Kidney (tissue), 14 donors: ENCODE measurements around the gene KRTAP10-10. TPM values are rescaled to one million over a fixed set of nuclear protein-coding genes. Genes with fewer than 3 reads are reported as not detected.

Source experiments
- DNase-seq, 5 donors: peaks; one replicate each; pipeline ENCODE4 v3.0.0-alpha.2; 2013 to 2020
- FAIRE-seq: peaks from 2 replicates; lab custom pipeline; 2012; peaks lifted over from hg19 to GRCh38; lab: Jason Lieb, UNC
- H3K27ac ChIP-seq, 2 donors: one replicate each; pipeline ENCODE4 v1.7.0; 2013; ENCODE audit warnings: low read depth in 2 of 2, low read length in 2 of 2, inconsistent platforms in 1 of 2
- H3K27me3 ChIP-seq: one replicate; pipeline ENCODE4 v1.7.1; 2013; ENCODE audit warnings: low read length, inconsistent platforms; ENCODE audit not compliant: control insufficient read depth, insufficient read depth
- H3K36me3 ChIP-seq, 3 donors: one replicate each; pipeline versions ENCODE4 v1.7.0 to v1.7.1; 2013; ENCODE audit warnings: low read length in 3 of 3, control low read depth in 1 of 3, inconsistent platforms in 1 of 3; ENCODE audit not compliant: insufficient read depth in 3 of 3, control insufficient read depth in 2 of 3
- H3K4me1 ChIP-seq, 3 donors: one replicate each; pipeline versions ENCODE4 v1.7.0 to v1.7.1; 2013; ENCODE audit warnings: low read length in 3 of 3, inconsistent platforms in 1 of 3, low read depth in 1 of 3; ENCODE audit not compliant: control insufficient read depth in 2 of 3, insufficient read depth in 2 of 3
- H3K4me3 ChIP-seq, 3 donors: one replicate each; pipeline versions ENCODE4 v1.7.0 to v1.8.1; 2013; ENCODE audit warnings: low read length in 3 of 3, control low read depth in 1 of 3, inconsistent platforms in 1 of 3
- H3K9ac ChIP-seq, 3 donors: one replicate each; pipeline versions ENCODE4 v1.7.0 to v1.7.1; 2013; ENCODE audit warnings: low read length in 3 of 3, control low read depth in 1 of 3, inconsistent platforms in 1 of 3
- H3K9me3 ChIP-seq, 3 donors: one replicate each; pipeline versions ENCODE4 v1.7.0 to v1.7.1; 2013; ENCODE audit warnings: low read length in 3 of 3, control low read depth in 1 of 3, inconsistent platforms in 1 of 3; ENCODE audit not compliant: control insufficient read depth in 2 of 3, insufficient read depth in 1 of 3
- intact Hi-C: fragments of 100-400 bp; cut with DNase I; formaldehyde crosslinking; loops from one replicate; pipeline ENCODE4 v1.11.1; 2022
- polyA plus RNA-seq: library from polyadenylated mRNA; stranded (reverse); fragments of 350-450 nt; fragmentation: Illumina TruSeq; extraction: RNeasy Lipid Tissue Mini Kit (QIAGEN cat#74804); gene quantifications from one replicate; pipeline ENCODE4 v1.2.3, GENCODE V29; 2014; ENCODE audit warnings: low read depth, low replicate concordance; ENCODE audit not compliant: insufficient read depth
- total RNA-seq: library from RNA; stranded (reverse); fragmentation: NEBNext Ultra II Directional; extraction: Animal tissue kit (Norgen Biotek cat#: 25700); gene quantifications from one replicate; pipeline ENCODE4 v1.2.1, GENCODE V29; 2021
- TF ChIP-seq, protein P1 (sequence below): IDR thresholded peaks from 3 replicates; pipeline ENCODE4 v1.5.1; 2012; ENCODE audit warnings: mild to moderate bottlenecking, moderate library complexity, borderline replicate concordance; ENCODE audit not compliant: insufficient read depth; ENCODE audit errors: extremely low read depth
- donor health status: control.
- donor health status: control.
- donor health status: control.
- donor health status: control.
- donor health status: control.
- donor health status: DM: yes; HTN: yes; CAD: no.
- donor health status: Normal renal cell carcinoma (clear cell type).

KRTAP10-10 gene
- total and polyA plus RNA-seq, 2 donors from 2014 or later, result not detected

GRCh38 chr21:44611551-44611950 lies 25.6 kb upstream of the KRTAP10-10 start:
- H3K9me3 ChIP-seq, result peaks cover 0 to 5% (median 0%) of the 10 kb centered on the region in 3 donors
- DNase-seq, result no peak
- H3K27me3 ChIP-seq, result no peaks in the 10 kb centered on the region
- H3K4me1 ChIP-seq, result no peaks in the 10 kb centered on the region
- H3K9ac ChIP-seq, result no peak overlapping the region
- TF ChIP-seq, protein P1, sequence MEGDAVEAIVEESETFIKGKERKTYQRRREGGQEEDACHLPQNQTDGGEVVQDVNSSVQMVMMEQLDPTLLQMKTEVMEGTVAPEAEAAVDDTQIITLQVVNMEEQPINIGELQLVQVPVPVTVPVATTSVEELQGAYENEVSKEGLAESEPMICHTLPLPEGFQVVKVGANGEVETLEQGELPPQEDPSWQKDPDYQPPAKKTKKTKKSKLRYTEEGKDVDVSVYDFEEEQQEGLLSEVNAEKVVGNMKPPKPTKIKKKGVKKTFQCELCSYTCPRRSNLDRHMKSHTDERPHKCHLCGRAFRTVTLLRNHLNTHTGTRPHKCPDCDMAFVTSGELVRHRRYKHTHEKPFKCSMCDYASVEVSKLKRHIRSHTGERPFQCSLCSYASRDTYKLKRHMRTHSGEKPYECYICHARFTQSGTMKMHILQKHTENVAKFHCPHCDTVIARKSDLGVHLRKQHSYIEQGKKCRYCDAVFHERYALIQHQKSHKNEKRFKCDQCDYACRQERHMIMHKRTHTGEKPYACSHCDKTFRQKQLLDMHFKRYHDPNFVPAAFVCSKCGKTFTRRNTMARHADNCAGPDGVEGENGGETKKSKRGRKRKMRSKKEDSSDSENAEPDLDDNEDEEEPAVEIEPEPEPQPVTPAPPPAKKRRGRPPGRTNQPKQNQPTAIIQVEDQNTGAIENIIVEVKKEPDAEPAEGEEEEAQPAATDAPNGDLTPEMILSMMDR, result no peak
- H3K27ac ChIP-seq, result no peak overlapping the region
- intact Hi-C loops, result no loop called here
- H3K36me3 ChIP-seq, result no peaks in the 10 kb centered on the region
- H3K4me3 ChIP-seq, result no peak overlapping the region
- no peak for FAIRE-seq

- peak in 1 of 5 donors; percentile 59 for DNase-seq
- TF ChIP-seq, protein P1, result no peak
- Histone ChIP-seq H3K4me3 (no peak within 1 kb of the TSS), H3K9ac (no peak within 1 kb of the TSS), H3K4me1 (no peaks in the 10 kb centered on the region), H3K36me3 (no peaks in the 10 kb centered on the region), H3K9me3 (peaks cover 0 to 5% (median 0%) of the 10 kb centered on the region in 3 donors), H3K27me3 (no peaks in the 10 kb centered on the region), H3K27ac (no peak within 1 kb of the TSS)
- no peak for FAIRE-seq
- intact Hi-C loops, result no loop called here
Measured at GRCh38 chr21:44612029-44612486, 25.1 kb upstream of the KRTAP10-10 start, which contains the start of gene KRTAP10-8. Gene KRTAP10-8, plus strand, starts transcription at chr21:44612079. Its CDS starts 22 bp downstream, at chr21:44612101.

DNA sequence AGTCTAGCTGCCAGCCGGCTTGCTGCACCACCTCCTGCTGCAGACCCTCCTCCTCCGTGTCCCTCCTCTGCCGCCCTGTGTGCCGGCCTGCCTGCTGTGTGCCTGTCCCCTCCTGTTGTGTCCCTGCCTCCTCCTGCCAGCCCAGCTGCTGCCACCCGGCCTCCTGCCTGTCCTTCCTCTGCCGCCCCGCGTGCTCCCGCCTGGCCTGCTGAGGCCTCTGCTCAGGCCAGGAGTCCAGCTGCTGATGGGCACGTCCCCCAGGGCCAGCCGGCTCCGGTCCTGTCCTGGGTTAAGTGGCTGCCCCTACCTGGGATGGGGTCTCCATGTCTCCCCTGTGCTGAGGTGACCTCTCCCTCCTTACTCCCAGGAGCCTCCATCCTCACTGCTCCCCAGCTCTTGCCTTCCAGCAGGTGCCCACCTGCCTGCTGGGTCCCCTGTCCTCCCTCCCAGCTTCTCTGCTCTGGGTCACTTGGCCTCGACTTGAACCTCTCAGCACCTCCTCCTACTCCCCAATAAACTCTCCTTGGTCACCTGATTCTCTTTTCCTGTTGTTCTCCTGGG lies 24.4 kb upstream of the KRTAP10-10 start:
- no peak overlapping the region for H3K4me3 ChIP-seq
- intact Hi-C loops, result no loop called here
- FAIRE-seq, result no peak
- H3K4me1 ChIP-seq, result no peaks in the 10 kb centered on the region
- H3K27me3 ChIP-seq, result no peaks in the 10 kb centered on the region
- H3K9ac ChIP-seq, result no peak overlapping the region
- peak in 1 of 5 donors; percentile 71 for DNase-seq
- TF ChIP-seq, protein P1, result no peak
- H3K36me3 ChIP-seq, result no peaks in the 10 kb centered on the region
- no peak overlapping the region for H3K27ac ChIP-seq
- peaks cover 0 to 5% (median 0%) of the 10 kb centered on the region in 3 donors for H3K9me3 ChIP-seq
